Measurements from ENCODE around the gene MGME1. TPM values are rescaled to one million over a fixed set of nuclear protein-coding genes. Genes with fewer than 3 reads are reported as not detected.

MGME1 gene, protein sequence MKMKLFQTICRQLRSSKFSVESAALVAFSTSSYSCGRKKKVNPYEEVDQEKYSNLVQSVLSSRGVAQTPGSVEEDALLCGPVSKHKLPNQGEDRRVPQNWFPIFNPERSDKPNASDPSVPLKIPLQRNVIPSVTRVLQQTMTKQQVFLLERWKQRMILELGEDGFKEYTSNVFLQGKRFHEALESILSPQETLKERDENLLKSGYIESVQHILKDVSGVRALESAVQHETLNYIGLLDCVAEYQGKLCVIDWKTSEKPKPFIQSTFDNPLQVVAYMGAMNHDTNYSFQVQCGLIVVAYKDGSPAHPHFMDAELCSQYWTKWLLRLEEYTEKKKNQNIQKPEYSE
- total RNA-seq = 12.8 TPM

DNA sequence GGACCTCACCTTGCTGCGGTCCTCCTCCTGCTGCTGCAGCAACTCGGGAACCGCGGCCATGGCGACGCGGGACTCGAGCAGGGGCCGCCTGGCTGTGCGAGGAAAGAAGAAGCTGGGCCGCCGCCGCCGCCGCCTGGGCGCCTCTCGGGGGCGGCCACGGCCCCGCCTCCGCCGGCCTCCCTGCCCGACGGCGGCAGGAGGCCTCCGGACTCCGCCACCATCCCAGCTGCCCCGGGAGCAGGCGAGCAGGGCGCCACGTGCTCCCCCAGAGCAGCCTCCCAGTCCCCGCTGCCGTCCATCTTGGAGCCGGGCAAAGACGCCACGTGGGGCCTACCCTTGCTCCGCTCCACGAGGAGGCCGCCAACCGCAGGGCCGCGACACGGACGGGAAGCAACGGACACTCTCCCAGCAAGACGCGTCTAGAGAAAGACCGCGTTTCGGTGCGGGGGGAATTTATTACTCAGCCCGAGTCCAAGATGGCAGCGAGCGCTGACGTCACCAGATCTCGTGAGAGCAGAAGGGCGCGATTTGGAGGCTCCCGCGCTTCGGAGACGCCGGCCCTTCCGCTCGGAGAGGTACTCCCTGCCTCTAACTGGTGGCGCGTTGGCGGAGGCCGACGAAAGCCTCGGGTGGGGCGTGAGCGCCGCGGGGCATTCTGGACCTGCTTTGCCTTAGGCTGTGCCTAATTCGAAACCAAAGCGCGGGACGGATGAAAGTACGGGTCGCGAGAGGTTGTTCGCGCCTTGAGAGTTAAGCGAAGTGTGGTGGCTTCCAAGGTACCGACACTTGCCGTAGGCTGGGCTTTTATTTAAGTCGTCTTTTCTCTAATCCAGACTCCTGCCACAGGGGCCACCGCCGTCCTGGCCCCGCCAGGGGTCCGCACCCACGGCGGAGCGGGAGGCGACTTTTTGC is at the start of gene MGME1, which contains the start of gene SNX5:
Gene MGME1 (plus strand): TSS at position 653 of the 912 bp plus-strand sequence. CDS start 842 bp downstream, outside the sequence.
Gene SNX5 (minus strand): TSS at position 429 of the 912 bp plus-strand sequence. CDS start 369 bp downstream, at position 60.
- peak; percentile 93 for ATAC-seq

DNA sequence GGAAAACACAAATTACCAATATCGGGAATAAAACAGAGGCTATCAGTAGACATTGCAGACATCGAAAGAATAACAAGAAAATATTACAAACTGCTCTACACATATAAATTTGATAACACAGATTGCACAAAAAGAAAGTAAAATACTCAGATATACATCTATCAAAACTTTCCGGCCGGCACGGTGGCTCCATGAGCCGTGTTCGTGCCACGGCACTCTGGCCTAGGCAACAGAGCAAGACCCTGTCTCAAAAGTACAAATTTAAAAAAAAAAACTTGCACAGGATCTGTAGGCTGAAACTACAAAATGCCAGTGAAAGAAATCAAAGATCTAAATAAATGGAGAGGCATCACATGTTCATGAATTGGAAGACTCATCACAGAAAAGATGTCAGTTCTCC is 49.7 kb upstream of the MGME1 start:
- no peak for ATAC-seq

DNA sequence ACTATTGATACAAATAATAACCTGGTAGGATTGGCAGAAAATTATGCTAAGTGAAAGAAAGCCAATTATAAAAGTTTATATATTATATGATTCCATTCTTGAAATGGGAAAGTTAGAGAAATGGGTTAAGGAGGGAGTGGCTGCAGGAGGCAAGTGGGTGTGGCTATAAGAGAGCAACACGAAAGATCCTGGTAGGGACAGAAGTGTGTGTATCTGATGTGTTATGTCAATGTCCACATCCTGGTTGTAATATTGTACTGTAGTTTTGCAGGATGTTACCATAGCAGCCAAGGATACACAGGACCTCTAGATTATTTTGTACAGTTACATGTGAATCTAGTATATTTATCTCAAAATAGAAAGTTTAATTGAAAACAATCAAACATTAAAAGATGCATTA is 47.0 kb upstream of the MGME1 start:
- ATAC-seq = no peak

DNA sequence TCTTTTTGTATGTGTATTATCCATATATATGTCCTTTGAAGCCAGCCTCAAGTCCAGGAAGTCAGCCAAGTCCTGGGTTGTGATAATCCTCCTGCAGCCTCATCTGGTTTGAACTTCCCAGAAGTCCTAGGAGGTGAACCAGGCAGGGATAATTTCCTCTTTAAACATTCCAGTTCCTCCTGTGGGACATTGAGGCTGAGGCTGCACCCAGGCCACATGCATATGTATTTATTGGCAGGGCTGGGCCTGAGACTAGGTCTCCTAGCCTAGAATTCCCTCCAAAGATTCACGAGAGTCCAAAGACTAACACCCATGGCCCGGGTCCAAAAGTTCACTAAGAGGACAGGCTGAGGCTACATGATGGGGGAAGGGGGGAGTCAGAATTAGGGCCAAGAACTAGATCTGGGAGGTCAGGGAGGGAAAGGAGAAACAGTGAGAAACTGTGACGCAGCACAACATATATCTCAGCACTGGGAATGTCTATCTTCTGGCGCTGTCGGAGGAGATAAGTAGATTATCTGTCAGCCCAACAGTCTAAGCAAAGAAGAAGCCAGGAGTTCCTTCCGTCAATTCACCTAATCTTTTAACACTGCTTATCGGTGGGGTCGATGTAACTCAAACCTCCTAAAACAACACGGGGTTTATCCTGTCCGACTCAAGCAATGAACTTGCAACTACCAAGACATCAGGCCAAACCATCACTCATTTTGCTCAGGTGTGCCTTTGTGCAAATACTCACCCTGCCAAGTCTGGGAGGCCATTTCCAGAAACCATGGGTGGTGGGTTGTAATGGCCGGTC is 43.5 kb upstream of the MGME1 start:
- ATAC-seq = no peak

DNA sequence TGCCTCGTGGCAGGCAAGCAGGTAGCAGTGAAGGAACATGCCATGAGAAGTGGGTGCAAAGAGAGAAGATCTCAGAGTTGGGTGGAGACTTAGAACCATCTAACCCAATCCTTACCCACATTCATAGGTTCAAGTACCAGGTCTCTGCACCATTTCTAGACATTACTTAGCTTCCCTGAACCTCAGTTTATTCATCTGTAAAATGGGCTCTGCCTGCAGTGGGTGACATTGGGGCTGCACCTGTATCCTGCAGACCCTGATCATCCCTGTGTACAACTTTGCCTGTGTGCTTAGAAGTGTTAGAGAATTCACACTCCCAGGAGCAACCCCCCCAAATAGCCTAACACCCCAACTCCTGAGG is 42.9 kb upstream of the MGME1 start:
- ATAC-seq = no peak

DNA sequence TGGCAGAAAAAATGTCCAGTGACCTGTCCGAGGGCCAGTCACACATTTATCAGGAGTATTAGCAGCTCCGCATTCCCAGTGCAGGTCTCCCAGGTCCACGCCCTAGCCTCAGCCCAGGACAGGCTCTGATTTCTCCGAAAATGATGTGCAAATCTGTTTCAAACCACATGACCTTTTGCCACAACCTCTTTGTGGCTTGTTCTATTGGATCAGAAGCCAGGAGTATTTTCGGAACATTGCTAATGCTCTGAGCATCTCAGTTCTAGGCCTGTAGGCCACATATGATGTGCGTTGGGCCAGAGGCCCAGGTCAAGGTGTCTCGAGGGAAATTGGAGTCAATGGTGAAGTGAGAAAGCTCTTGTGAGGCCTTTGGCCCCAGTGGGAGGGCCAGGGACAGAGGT is 40.6 kb upstream of the MGME1 start:
- no peak for ATAC-seq

DNA sequence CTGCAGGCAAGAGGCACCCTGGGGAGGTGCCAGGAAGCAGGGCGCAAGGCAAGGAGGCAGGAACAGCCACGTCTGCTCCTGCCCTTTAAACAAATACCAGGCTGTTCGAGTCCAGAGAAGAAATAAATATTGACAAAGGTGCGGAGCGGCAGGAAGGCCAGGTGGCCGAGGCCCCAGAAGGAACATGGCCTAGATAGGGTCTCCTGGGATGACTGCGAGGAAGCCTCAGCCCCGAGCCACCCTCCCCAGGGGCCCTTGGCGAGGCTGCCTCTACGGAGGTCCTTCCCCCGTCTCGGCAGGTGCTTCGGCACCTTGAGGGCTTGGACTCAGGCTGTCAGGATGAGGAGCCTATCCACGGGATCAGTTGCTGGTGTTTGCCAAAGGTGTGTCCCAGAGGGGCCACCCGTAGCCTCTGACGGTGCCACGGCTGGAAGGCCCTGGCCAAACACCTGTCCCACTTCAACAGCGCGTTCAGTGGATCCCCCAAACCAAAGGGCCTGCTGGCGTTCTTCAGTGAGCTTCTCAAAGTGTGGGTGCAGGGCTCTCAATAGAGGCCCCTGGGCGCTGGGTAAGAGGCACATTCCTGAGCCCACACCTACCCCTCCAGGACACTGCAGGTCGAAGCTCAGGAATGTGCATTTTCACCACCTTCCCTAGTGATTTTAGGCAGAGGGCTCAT is 40.0 kb upstream of the MGME1 start:
- ATAC-seq = no peak

DNA sequence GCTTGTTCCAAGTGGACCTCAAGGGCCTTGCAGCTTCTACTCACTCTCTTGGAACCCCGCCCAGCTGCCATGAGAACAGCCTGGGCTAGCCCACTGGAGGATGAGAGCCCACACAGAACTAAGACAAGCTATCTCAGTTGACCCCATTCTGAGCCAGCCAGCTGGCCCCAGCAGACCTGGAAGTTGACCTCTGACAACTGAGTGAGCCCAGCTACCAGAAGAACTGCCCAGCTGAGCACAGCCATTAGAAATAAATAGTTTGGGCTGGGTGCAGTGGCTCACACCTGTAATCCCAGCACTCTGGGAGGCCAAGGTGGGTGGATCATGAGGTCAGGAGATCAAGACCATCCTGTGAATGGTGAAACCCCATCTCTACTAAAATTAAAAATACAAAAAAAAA is 37.3 kb upstream of the MGME1 start:
- ATAC-seq = no peak

DNA sequence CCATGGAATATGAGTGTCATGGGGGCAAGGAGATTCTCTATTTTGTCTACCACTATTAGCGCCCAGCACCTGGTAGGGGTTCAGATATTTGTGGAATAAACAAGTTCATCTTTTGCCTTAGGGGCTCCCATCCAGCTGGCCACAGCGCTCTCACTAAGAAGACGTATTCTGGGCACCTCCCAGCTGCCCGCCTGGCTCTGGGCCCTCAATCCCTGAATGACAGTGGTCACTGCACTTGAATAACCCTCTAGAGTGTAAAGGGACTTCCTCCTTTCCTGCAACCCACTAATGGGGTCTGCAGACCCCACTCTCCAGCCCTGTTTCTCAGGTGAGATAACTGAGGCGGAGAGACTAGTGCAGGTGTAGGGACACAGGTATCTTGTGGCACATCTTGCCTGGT is 36.4 kb upstream of the MGME1 start:
- ATAC-seq = no peak

DNA sequence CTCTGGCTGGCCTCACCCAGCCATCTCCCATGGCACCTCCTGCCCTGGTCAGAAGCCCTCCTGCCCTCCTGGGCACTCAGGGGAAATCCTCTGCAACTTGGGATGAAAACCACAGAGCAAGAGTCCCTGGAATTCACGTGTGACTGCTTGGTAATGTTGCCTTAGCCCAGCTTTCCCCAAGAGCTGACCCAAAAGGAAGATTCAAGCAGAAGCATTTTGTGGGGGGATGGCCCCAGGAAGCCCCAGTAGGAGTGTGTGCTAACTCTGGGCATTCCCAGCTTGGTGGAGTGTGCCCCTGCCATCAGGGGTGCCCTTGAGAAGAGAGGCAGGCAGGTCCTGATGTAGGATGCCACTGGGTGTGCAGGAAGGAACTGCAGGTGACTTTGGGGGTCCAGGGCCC is 35.7 kb upstream of the MGME1 start:
- no peak for ATAC-seq

DNA sequence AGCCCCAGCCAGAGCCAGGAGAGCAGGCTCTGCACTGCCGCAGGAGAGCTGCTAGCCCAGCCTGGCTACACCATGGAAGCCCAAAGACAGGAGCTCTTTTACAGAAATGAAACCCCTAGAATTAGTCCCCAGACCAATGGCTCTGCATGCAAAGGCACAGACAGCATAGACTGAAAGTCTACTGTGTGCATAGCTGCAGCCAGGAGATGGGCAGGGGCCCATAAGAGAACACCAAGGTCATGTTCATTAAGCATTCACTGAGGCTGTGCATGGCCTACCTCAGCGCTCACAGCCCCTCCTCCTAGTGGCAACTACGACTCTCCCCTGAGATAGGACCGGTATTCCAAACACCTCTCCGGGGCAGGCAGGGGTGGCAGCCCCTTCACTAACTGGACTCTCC is 35.1 kb upstream of the MGME1 start:
- no peak for ATAC-seq

DNA sequence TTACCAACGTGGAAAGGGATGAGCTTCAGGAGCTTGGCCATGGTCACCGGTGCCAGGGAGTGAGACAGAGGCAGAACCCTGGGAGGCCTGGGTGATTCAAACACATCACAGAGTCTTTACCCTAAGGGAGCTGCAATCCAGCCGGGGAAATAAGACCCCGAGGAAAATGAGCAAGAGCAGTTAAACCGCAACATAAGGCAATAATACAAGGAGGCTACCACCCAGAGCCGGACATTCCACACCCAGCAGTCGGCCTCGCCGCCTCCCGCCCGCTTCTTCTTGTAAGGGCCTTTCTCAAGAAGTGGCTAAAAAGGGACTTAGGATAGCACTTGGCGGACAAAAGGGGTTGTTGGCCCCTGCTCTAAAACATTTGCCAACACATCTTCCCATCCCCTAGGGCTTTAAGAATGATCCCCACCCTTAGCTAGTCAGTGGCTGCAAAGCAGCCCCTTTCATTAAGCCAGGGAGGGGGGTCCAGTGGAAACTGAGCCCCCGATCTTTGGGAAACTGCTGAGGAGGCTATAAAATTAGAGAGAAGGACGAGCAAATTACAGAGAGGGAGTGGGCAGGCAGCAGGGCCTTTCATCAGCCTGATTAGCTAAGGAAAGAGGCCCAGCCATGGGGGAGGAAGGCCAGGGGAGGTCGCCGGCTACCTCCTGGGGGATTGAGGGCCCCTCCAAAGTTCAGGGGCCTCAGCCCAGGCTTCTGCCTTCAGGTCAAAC is 34.5 kb upstream of the MGME1 start:
- no peak for ATAC-seq

DNA sequence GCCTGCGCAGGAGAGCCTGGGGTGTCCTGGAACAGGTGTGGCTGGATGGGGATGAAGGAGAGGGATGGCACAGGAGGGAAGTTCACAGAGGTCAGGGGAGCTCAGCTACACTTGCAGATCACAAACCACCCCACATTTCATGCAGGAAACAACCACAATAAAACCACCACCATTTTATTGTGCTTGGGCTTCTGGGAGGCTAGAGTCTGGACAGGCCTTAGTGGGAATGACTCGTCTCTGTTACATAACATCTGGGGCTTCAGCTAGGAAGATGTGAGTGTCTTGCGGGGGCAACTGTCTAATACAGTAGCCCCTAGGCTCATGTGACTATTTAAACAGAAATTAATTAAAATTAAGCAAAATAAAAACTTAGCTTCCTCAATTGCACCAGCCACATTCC is 33.6 kb upstream of the MGME1 start:
- ATAC-seq = no peak

DNA sequence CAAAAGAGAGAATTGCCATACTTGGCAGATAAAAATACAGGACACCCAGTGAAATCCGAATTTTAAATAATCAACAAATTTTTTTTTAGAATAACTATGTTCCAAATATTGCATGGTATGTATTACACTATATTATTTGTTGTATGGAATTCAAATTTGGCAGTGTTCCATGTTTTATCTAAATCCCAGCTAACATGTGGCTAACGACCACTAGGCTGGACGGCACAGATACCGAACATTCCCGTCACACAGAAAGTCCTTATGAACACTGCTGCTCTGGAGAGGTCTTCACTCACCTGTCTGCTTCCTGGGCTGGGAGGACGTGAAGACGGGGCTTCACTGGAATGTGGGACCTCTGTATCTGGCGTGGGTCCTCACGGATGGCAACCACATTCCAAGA is 33.1 kb upstream of the MGME1 start:
- ATAC-seq = no peak

DNA sequence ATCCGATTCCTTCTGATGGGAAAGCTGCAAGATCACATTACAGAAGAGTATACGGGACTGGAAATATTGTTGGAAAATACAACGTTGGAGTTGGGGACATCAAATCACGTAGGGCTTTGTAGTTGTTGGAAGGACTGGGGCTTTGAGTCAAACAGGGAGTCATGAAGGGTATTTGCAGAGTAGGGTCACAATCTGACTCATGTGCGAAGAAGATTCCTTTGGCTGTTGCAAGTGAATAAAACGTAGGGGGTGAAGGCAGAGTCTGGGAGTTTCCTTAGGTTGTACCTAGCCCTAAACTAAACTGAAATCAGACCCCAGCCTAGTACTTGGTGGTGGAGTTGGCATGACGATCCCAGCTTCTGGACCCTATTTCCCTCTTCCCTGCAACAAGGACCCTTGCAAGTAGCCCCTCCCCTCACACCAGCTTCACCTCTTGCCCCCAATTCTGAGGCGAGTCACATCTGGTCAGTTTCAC is 32.5 kb upstream of the MGME1 start:
- no peak for ATAC-seq

DNA sequence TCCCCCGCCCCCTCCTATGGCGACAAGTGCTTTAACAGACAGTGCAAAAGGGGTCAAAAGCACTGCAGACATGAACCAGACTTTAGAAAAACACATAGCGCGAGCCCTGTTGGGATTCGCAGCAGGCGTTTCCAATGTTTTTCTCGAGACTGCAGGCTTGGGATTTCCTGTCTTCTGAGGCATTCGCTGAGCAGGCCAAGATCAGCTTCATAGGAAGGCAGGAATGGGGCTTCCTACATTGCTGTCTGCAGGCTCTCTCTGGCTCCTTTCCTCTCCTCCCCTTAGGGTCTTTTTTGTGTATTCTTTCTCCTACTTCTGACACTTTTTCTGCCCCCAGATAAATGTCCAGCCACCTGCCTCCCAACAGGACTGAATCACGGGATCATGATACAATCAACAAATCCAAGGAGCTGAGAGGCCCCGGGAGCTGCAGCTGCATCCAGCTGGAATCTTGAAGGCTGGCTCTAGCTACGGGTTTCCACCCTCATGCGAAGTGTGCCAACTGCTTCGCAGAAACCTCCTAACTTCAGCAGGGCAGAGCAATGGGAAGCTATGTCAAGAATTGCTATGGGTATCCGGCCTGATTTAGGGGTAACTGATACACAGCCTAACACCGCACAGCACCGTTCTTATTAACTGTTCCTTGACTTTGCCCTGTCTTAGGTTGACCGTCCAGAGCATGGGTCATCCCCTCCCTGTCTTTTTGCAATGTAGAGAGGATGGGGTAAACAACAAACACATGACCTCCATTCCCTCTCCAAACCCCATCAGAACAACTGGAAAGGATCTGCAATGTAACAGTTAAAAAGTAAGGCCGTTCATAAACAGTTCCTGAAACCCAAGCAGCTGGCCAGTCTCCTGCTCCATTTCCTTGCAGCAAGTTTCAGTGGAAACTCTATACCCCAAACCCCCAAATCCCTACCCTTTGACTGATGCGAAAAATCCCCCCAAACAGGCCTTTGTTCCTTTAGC is 31.8 kb upstream of the MGME1 start:
- no peak for ATAC-seq

DNA sequence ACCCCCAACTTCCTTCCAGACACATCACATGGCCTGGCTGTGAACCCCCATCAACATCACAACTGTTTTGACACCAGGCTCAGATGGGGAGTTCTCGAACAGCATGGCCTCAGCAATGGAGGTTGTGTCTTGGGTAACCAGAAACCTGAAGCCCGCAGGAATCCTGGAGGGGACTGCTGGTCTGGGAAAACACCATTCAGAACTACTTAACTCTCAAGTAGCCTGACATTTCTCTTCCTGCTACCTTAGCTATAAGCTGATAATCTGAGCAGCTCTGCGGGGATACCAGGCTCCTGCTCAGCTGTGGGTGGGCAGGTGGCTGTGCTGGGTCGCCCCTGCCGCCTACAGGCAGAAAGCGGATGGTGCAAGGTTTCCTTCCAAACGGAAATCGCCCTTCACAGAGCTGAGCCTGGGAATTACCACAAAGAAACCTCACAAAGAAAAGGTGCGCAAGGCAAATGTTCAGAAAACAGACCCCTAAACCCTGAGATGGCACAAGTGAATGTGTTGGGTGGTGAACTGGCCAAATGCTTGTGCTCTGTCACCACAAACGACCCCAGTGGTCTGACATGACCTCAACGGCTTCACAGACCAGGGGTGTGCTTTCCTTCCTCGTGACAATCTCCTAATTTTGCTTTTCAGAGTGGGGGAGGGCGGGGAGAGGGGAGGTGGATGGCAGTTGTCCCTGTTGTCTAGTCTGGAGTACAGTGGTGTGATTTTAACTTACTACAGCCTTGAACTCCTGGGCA is 29.8 kb upstream of the MGME1 start:
- ATAC-seq = peak; percentile 71

DNA sequence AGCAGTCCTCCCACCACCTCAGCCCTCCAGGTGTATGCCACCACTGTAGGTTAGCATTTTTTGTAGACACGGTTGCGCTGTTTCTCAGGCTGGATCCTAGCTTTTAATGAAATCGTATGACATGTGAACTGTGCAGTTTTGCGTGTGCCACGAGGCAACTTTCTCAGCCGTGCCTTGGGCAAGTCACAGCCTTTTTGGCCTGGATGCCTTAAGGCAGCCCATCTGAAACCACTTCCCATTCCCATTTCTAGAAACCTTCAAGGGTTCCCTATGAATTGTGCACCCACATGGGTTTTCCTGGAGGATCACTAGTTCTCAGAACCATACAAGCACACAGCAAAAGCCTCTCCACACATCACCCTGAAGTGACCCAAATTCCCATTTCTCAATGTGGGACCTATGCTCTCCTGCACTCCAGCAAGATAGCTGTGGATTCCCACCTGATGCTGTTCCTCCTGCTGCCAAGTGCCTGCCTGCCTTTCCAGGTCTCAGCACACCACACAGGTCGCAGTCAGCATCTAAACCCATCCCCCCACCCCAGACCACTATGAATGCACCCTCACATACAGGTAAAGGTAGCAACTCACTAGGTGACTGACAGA is 29.1 kb upstream of the MGME1 start:
- ATAC-seq = peak; percentile 12
